MM.1S (cell line): ENCODE results near the gene NAA25.

Source experiments
- DNase-seq: peaks from one replicate; pipeline ENCODE4 v3.0.0-alpha.2; 2015
- H2AFZ ChIP-seq: fragments of 300-600 bp; sonication (generic); 2 replicates; pipeline ENCODE4 v1.6.0; 2016; ENCODE audit warnings: antibody characterized with exemption, low read length
- H3F3A ChIP-seq: fragments of 300-600 bp; sonication (generic); 2 replicates; pipeline ENCODE4 v1.6.1; 2016; ENCODE audit warnings: mild to moderate bottlenecking, antibody characterized with exemption, low read length, moderate library complexity, mixed read lengths; ENCODE audit not compliant: insufficient read depth
- H3K27ac ChIP-seq: fragments of 300-600 bp; sonication (generic); 2 replicates; pipeline ENCODE4 v1.5.1; 2016; ENCODE audit warnings: mild to moderate bottlenecking, low read length
- H3K27me3 ChIP-seq: fragments of 300-600 bp; sonication (generic); replicated peaks from 2 replicates; pipeline ENCODE4 v1.6.0; 2016; ENCODE audit warnings: low read length; ENCODE audit not compliant: insufficient read depth
- H3K36me3 ChIP-seq: fragments of 300-600 bp; sonication (generic); replicated peaks from 2 replicates; pipeline ENCODE4 v1.6.1; 2016; ENCODE audit warnings: mild to moderate bottlenecking, low read length, mixed read lengths; ENCODE audit not compliant: insufficient read depth
- H3K4me1 ChIP-seq: fragments of 300-600 bp; sonication (generic); 2 replicates; pipeline ENCODE4 v1.6.1; 2016; ENCODE audit warnings: low read length, mixed read lengths
- H3K4me2 ChIP-seq: fragments of 300-600 bp; sonication (generic); 2 replicates; pipeline ENCODE4 v1.6.0; 2016; ENCODE audit warnings: low read depth, low read length
- H3K4me3 ChIP-seq: fragments of 300-600 bp; sonication (generic); 2 replicates; pipeline ENCODE4 v1.5.1; 2016; ENCODE audit warnings: low read length, mixed read lengths
- H3K79me2 ChIP-seq: fragments of 300-600 bp; sonication (generic); 2 replicates; pipeline ENCODE4 v1.6.1; 2016; ENCODE audit warnings: mixed run types, low read length, mixed read lengths
- H3K9ac ChIP-seq: fragments of 300-600 bp; sonication (generic); 2 replicates; pipeline ENCODE4 v1.6.1; 2016; ENCODE audit warnings: low read length, mixed read lengths
- H3K9me2 ChIP-seq: fragments of 300-600 bp; sonication (generic); replicated peaks from 2 replicates; pipeline ENCODE4 v1.6.1; 2016; ENCODE audit warnings: mild to moderate bottlenecking, low read length, mixed read lengths; ENCODE audit not compliant: insufficient read depth
- H3K9me3 ChIP-seq: fragments of 300-600 bp; sonication (generic); replicated peaks from 2 replicates; pipeline ENCODE4 v1.6.1; 2016; ENCODE audit warnings: mild to moderate bottlenecking, low read length, mixed read lengths; ENCODE audit not compliant: insufficient read depth
- H4K20me1 ChIP-seq: fragments of 300-600 bp; sonication (generic); 2 replicates; pipeline ENCODE4 v1.6.1; 2016; ENCODE audit warnings: mild to moderate bottlenecking, low read length, moderate library complexity, mixed read lengths; ENCODE audit not compliant: insufficient read depth
- CTCF ChIP-seq: fragments of 300-600 bp; sonication (generic); IDR thresholded peaks from 2 replicates; pipeline ENCODE4 v1.5.1; 2016; ENCODE audit warnings: antibody characterized with exemption, low read length, mixed read lengths
- EZH2 ChIP-seq: fragments of 300-600 bp; sonication (generic); optimal IDR thresholded peaks from 2 replicates; pipeline ENCODE3; 2017; ENCODE audit warnings: low read depth, mild to moderate bottlenecking, antibody characterized with exemption, low read length, mixed read lengths
- EZH2phosphoT487 ChIP-seq: fragments of 300-600 bp; sonication (generic); IDR thresholded peaks from 2 replicates; pipeline ENCODE4 v1.6.1; 2018; ENCODE audit warnings: antibody characterized with exemption, low read length

NAA25 gene

GRCh38 chr12:112146123-112146522 is 37.5 kb upstream of the NAA25 start:
- TF ChIP-seq EZH2phosphoT487 (no peak), EZH2 (no peak), CTCF (no peak)
- Histone ChIP-seq H3K4me1 (no peaks in the 10 kb centered on the region), H4K20me1 (no peaks in the 10 kb centered on the region), H3K36me3 (no peaks in the 10 kb centered on the region), H3K4me2 (no peak overlapping the region), H3F3A (no peaks in the 10 kb centered on the region), H3K9me3 (no peaks in the 10 kb centered on the region), H3K9ac (no peak overlapping the region), H2AFZ (no peak overlapping the region), H3K9me2 (no peaks in the 10 kb centered on the region), H3K27ac (no peak overlapping the region), H3K27me3 (no peaks in the 10 kb centered on the region), H3K4me3 (no peak overlapping the region), H3K79me2 (no peaks in the 10 kb centered on the region)
- DNase-seq, result no peak

GRCh38 chr12:112140728-112141127 is 32.1 kb upstream of the NAA25 start:
- no peaks in the 10 kb centered on the region for H3K36me3 ChIP-seq
- H3K27ac ChIP-seq, result no peak overlapping the region
- H4K20me1 ChIP-seq, result no peaks in the 10 kb centered on the region
- H2AFZ ChIP-seq, result no peak overlapping the region
- no peaks in the 10 kb centered on the region for H3K79me2 ChIP-seq
- H3K9ac ChIP-seq, result no peak overlapping the region
- DNase-seq, result no peak
- H3K4me2 ChIP-seq, result no peak overlapping the region
- no peak overlapping the region for H3K4me3 ChIP-seq
- no peaks in the 10 kb centered on the region for H3K9me3 ChIP-seq
- no peaks in the 10 kb centered on the region for H3K27me3 ChIP-seq
- TF ChIP-seq EZH2phosphoT487 (no peak), EZH2 (no peak), CTCF (no peak)
- no peaks in the 10 kb centered on the region for H3F3A ChIP-seq
- H3K9me2 ChIP-seq, result no peaks in the 10 kb centered on the region
- no peaks in the 10 kb centered on the region for H3K4me1 ChIP-seq

GRCh38 chr12:112134731-112135130 is 26.1 kb upstream of the NAA25 start:
- Histone ChIP-seq H3K27ac (no peak overlapping the region), H3K9me2 (no peaks in the 10 kb centered on the region), H3K4me2 (no peak overlapping the region), H3K9ac (no peak overlapping the region), H3F3A (peaks cover 6% of the 10 kb centered on the region), H3K79me2 (peaks cover 21% of the 10 kb centered on the region), H3K9me3 (no peaks in the 10 kb centered on the region), H4K20me1 (peaks cover 2% of the 10 kb centered on the region; the same call in 1 of the 2 replicates), H3K36me3 (no peaks in the 10 kb centered on the region), H3K4me3 (no peak overlapping the region), H3K4me1 (peaks cover 11% of the 10 kb centered on the region), H3K27me3 (no peaks in the 10 kb centered on the region), H2AFZ (no peak overlapping the region)
- no peak for TF ChIP-seq EZH2
- TF ChIP-seq EZH2phosphoT487, result no peak
- no peak for TF ChIP-seq CTCF
- DNase-seq, result no peak
